ENCODE results near the gene MAP3K12.
"Not testable (repeated sequence)": the region's sequence is repeated elsewhere in the genome, so short reads cannot be mapped to it uniquely, and the experiment has no call there.

MAP3K12 gene

DNA sequence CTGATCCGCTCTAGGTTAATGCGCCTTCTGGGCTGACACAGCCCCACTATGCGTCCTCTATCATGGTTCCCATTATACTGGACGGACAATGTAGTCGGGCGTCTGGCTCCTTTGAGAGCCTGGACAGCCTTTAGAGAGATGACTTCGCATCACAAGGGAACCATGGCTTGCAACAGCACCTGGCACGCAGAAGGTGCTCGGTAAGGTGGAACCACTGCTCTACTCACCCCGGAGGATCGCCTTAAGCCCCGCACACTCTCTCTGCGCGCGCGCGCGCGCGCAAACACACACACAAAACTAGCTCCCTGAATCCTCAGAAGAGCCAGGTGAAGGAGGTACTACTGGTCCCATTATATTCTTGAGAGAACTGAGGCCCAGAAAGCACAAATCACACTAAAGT, 7.1 kb downstream of the MAP3K12 start:
- DNase-seq = no peak

DNA sequence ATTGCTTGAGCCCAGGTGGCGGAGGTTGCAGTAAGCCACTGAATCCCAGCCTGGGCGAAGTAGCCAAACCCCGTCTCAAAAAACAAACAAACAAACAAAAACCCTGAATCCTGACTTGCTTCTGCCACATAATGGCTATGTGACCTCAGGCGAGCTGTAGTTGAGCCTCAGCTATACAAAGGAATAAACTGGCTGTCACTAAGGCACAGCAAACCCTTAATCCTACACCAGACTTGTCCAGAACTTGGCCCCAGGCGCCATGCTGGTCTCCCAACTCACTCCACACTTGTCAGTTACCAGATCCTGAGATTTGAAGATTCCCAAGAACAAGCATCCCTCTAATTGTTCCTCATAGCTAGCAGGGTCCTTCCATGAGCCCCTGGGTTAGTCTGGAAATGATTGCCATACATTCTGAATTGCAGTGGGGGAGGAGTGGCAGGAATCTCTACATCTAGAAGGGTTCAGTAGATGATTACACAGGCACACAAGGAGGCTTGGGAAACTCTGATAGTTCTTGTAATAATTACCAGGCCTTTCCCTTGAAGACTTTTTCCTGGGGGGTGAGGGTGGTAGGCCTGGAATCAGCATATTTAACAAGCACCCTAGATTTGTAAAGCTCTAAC, 9.9 kb downstream of the MAP3K12 start:
- no peak for DNase-seq

DNA sequence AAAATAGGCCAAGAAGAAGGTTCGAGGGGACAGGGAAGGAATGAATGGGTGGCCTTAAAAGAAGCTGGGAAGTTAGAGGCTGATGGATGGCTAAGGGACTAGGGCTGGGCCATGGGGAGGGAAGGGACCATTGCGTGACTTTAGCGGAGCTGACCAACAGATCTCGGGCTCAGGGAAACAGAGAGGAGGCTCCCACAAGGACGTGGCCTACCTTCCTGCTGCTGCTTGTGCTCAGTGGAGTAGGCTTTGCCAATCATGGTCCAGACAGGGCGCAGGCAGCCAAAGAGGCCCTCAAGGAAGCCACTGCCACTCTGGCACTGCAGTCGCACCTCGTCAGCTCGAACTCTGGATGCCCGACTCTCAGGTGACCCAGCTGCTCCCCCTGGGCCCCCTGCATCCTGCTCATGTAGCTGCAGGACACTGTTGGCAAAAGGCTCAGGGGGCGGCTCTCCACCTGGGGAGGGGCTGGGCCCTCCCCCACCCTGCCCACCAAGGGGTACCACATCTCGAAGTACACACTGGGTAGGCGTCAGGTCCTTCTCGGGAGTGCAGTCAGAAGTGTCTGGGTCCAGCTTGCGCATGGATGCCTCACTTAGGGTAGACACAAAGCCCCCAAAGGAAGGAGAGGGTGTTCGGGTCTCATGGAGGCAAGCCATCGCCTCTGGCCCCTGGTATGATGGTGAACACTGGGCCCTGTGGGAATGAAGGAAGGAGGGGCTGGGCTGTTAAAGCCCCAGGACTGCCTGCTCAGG, 12.3 kb downstream of the MAP3K12 start:
- no peak for DNase-seq

DNA sequence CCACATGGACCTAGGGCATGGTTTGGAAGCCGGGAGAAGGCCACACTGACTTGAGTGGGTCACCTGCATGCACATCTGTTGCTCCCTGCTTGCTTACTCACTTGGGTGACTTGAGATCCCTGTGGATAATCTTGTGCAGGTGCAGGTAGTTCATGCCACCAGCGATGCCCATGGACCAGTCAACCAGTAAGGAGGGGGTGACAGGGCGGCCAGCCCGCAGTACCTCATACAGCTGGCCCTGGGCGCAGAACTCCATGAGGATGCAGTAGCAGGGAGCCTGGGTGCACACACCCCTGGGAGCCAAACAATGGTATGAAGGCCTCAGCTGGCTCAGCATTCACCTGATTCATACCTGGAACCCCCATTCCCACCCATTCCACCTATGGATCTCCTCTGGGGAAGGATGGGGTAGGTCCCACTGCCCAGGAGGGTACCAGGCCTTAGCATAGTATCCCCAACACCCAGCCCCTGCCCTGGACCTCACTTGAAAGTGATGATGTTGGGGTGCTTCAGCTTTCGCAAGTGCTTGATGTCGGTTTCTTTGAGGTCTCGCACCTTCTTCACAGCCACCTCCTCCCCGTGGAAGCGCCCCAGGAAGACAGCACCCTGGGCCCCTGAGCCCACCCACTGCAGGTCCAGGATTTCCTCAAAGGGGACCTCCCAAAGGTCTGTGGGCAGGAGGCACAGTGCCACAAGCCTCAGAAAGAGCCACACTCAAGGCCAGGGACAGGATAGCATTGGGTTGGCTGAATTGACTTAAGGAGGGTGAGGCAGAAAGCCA, 13.1 kb downstream of the MAP3K12 start:
- no peak for DNase-seq

DNA sequence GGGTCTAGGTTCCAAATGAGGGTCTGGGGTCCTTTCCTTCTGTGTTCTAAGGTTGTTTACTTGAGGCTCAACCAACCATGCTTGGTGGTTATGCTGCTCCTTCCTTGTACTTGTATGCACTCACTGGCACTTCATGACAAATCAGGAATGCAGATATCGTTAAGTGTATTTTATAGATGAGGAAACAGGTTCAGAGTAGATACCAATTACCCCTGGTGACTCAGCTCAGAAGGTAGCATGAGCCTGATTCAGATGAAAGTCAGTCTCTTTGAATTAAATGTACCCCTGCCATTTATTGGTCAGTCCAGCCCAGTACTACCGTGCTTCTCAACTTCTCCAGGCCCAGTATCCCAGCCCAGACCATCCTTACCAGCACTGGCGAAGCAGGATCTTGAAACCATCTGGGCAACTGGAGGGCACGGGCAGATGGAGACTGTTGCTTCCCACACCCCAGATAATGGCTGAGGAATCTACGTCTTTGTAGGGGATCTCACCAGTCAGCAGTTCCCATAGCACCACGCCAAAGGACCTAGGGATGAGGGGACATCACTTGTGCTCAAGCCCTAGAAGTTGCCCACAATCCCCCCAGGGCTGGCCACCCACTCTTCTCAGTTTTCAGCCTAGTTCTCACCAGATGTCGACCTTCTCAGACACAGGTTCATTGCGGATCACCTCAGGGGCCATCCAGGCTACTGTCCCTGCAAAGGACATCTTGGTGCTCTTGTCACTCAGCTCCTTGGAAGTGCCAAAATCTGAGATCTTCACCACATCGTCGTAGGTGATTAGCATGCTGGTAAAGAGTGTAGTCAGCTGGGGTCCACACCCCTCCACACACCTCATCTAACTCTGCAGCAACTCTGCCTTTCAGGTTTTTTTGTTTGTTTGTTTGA, 14.3 kb downstream of the MAP3K12 start:
- DNase-seq = no peak

DNA sequence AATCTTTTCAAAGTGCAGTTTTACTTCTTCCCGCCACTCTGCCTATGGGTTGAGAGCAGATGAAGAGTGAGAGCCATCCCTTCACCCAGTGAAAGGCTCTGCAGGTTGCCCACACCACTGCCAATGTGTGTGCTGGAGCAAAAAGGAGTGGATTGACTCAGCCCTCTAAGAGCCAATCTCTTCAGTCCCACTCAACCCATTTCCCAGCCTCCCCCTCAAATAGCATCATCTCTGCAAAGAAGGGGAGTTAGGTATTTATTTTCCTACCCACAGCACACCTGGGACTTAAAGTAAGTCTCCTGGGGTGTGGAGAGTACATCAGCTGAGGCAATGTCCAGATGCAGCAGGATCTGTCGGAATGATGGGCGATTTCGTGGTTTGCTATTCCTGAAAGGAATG, 15.3 kb downstream of the MAP3K12 start:
- DNase-seq = no peak

DNA sequence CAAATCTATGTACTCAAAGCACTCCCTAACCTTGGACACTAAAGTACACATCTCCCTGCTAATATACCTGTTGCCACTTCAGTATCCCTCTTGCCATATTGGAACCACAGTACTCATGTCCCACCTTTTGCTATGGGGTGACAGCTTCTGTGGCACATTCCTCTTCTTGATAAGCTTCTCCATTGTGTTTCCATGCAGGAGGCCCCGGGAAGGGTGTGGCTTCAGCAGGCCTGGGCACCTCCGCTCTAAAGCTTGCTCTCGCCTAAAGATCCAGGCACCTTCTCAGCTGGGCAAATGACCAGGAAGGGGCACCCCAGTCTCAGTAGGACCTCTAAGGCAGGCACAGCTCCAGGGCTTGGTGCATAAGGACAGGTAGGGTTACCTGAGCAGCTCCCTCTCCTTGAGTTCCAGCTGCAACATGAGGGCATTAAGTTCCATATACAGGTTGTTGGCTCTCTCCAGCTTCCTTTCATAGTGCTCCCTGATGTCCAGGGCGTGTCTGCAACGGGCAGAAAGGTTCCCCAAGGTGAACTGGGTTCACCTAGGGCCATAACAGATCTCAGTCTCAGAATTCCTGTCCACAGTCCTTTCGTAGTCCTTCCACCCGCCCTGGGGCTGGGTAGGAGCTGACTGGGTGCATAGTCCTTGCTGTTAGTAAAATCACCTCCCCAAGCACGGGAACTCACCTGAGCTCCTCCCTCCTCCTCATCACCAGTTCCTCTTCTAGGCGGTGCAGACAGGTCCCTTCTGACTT, 15.9 kb downstream of the MAP3K12 start:
- DNase-seq = no peak

DNA sequence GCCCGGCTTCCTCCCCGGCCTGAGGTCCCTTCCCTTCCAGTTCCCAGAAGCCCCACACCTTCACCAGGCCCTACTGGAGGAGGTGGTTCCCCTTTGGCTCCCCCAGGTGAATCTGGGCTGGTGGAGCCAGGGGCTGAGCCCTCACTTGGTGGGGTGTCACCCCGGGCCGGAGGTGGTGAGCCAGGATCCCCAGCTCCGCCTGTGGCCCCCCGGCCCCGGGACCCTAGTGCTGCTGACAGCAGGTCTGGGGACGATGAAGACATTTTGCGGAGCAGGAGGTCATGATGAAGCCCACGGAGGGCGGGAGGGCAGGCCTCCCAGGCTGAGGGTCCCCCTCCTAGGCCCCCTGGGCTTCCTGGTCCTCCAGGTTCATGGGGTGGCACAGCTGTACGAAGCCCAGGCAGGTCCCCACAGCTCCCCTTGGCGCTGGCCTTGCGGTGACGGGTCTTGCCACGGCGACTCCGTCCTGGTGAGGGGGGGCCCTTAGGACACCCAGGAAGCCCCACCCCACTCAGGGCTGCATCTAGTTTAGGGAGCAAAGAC, 16.6 kb downstream of the MAP3K12 start:
- no peak for DNase-seq

DNA sequence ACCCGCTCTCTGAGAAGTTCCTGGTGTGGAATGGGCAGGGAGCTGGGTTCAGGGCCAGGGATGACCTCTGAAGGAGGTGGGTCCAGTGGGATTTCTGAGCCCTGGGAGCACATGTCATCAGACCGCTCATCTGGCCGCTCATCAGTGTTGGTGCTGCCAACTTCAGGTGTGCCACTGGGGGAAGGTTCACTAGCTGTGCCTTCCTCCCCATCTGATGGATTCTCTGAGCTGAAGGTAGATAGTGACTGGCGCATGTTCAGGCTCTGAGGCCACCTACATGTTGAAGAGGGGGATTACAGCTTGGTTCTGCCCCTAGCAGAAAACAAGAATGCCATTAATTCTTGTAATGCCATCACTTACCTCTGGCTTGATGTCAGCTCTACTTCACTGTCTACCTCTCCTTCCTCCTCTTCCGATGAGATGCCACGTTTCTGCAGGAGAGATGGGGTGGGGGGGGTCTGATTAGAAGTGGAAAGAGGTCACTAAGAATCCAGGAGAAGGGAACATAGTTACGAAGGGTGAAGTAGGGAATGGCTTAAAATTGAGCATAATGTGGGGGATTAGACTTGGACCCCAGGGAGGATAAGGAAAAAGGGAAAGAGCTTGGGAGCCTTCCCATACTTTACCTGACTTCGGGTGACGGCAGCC, 17.2 kb downstream of the MAP3K12 start:
- DNase-seq = no peak

DNA sequence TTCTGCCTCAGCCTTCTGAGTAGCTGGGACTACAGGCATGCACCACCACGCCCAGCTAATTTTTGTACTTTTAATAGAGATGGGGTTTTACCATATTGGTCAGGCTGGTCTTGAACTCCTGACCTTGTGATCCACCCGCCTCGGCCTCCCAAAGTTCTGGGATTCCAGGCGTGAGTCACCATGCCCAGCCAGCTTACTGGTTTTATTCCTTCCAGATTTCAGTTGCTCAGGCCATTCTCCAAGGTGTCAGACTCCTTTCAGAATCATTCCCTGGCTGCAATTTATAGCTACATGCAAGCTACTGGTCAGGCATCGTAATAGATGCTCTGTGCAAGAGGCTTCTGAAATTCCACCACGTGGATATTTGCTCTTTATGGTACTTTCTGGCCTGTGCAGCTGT, 17.8 kb downstream of the MAP3K12 start:
- not testable (repeated sequence) for DNase-seq

DNA sequence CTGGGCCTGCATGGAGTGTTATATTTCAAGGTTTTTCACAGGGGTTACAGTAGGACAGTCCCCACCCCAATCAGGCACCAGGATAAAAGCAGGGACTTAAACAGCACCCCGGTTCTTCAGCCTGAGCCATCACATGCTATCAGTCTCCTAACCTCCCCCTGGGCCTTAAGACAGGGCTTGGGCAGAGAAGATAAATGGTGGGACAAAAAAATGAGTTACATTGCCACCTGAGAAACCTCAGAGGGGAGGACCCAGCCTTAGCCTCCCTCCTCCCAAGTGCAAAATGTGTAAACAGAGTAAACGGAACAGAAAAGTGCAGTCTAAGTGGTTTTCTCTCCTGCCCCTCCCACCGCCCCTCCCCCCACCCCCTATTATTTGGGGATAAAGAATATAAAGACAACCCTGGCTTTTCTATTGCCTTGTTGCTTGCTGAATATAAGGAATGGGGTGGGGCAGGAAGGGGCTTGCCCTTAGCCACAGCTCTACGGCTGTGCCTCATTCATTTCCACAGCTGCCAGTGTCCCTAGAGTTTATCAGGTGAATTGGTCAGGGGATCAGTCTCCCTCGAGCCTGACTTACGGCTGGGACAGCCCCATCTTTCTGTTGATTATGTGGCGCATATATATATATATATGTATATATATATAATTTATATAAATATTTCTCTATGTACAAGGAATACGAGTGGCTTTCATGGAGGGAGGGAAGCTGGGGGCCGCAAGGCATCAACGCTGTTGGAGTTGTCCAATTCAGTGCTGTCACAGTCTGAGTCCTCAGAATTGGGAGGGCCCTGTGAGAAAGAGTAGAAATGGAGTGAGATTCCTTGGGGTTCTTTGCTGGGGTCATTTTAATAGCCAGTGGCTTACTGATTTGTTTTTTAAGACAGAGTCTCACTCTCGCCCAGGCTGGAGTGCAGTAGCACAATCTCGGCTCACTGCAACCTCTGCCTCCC, 18.5 kb downstream of the MAP3K12 start:
- no peak for DNase-seq

DNA sequence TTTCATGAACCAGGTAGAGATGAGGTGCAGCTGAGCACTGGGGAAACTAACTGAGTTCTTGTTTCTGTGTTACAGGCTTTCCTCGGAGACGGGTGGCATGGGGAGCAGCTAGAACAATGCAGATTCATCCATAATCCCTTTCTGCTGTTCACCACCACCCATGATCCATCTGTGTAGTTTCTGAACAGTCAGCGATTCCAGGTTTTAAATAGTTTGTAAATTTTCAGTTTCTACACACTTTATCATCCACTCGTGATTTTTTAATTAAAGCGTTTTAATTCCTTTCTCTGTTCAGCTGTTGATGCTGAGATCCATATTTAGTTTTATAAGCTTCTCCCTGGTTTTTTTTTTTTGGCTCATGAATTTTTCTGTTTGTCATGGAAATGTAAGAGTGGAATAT, 19.9 kb downstream of the MAP3K12 start:
- DNase-seq = no peak

DNA sequence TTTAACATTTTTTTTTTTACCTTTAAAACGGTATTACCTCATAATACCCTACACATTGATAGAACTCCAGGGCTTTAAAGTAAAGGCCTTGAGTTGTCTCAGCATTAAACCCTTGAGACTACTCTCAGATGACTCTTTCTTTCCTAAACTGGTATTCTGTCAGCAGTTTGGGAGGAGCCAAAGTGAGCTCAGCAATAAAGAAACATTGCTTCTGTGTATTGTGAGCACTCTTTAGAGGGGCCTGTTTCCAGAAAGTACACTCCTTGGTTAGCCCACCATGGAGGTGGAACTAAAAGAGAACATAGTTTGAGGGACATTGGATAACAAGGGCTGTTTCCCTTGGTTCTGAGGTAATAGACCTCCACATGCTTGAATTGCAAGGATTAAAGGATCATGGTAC, 20.4 kb downstream of the MAP3K12 start:
- DNase-seq = no peak

DNA sequence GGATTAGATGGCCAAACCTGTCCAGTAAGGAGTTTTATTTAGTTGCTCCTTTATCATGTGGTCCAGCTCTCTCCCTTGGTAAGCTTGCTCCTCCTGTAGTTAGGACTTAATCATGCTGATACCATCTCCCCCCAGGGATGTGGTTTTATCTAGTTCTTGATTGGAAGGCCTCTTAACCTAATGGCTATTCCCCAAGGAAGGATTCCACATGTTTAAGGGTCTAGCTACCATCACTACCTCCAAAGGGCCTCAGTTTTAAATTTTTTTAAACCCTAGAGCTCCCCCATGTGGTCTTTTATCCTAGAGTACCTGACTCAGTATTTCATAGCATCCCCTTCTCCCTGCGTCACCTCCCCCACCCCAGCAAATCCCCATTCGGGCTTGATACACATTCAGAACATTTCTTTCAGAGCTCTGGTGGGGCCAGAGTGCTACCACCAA, 22.5 kb downstream of the MAP3K12 start:
- no peak for DNase-seq

DNA sequence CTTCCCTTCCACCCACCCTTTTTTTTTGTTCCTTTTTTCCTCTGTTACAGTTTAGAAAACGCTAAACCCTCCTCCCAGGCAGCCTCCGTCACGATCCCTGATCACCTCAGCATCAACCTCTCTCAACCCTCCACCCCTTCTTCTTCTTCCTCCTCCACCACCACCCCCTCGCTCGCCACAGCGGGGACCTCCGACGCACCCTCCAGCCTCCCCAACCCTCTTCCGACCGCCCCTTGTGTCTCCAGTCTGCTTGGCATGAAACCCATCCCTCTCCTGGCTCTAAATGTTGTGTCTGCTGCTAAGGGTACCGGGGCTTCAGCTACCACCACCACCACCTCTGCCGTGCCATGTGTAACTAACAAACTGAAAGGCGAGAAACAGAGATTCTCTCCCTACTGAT, 24.4 kb downstream of the MAP3K12 start:
- no peak for DNase-seq

DNA sequence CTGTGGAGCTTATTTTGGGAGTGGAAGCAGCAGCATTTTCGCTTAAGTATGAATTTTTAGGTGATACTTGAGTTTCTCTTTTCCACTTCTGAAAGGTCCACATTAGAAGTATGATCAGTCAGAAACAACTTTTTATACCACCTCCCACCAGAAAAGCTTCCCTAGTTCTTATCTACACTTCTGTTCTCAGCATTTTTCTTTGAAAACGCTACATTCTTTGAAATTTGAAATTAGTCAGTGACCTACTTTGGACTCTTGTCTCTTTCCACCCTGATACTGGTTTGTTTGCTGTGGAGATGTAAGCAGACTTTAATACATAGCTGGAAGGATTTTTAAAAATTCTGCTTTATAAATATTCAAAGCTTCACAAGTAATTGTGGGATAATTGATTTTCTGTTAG, 25.2 kb downstream of the MAP3K12 start:
- DNase-seq = no peak

DNA sequence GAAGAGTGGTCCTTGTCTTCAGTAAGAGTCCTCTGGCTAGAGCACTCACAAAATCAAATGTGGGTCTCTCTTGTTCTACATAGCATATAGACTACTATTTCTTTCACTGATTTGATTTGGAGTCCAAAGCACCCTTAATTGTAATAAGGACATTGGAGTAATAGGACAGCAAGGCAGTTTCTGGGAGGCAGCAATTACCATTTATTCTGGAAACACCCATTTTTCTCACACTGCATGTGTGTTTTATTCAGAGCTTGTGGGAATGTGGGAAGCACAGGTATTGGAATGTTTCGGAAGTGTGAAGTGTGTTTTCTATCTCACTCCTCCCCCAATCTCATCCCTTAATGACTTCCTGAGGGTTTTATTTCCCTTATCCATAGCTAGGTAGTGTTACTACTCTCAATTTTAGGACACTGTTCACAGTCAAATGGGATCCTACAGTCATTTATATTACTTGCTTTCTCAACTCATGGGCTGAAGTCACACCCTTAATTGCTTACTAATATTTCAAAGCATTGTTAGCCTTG, 27.1 kb downstream of the MAP3K12 start:
- DNase-seq = no peak

DNA sequence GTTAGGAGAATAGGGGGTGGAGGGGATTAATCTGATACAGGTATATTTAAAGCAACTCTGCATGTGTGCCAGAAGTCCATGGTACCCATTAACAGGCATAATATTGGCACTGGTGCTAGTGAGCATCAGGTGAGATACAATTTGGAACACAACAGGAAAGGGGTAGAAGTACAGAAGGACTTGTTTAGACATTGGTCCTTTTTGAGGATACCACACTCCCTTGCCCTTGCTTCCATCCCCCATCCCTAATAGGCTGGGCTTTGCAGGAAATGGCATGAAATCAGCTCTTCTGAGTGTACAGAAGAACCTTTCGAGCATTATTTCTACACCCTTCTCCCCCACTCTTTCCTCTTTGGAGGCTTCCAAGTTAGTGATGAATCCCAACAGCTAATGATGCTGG, 31.0 kb downstream of the MAP3K12 start:
- DNase-seq = no peak

DNA sequence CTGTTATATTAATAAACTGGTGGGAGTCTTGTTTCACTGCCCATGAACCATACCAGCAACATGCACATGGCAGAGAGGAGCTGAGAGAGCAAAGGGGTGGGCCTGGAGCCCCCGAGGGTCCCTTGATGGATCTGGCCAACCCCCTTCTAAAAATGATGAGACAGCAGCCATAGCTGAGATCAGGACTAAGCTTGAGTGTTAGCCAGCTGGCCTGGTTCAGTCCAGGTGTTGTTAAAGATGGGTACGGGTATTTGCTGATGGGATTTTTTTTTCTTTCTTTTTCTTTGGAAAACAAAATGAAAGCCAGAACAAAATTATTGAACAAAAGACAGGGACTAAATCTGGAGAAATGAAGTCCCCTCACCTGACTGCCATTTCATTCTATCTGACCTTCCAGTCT, 31.4 kb downstream of the MAP3K12 start:
- DNase-seq = no peak

DNA sequence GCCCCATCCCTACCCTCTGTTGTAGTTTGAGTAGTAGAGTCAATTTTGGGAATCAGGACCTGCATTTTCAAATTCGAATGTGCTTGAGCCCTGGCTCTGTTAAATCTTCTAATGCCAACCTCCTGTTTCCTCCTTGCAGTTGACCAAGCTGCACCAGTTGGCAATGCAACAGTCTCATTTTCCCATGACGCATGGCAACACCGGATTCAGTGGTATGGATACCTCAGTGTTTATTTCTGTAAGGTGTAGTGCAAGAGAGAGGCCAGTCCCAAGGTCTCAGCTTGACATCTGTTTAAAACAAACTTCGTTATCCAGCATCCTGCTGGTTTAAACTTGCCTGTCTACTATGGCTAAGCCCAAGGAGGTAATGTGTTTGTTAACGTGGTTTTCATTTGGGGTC, 32.2 kb downstream of the MAP3K12 start:
- no peak for DNase-seq

Data from activated CD4-positive, alpha-beta T cell treated with anti-CD3 and anti-CD28 coated beads for 48 hours (primary cell).